ENCODE results near the gene FOXO3. TPM values are rescaled to one million over a fixed set of nuclear protein-coding genes. Genes with fewer than 3 reads are reported as not detected.
"Not testable (repeated sequence)": the region's sequence is repeated elsewhere in the genome, so short reads cannot be mapped to it uniquely, and the experiment has no call there.

The FOXO3 gene
- total and polyA plus RNA-seq, 2 donors from 2014 or later: 9.4 to 76.1 TPM

DNA sequence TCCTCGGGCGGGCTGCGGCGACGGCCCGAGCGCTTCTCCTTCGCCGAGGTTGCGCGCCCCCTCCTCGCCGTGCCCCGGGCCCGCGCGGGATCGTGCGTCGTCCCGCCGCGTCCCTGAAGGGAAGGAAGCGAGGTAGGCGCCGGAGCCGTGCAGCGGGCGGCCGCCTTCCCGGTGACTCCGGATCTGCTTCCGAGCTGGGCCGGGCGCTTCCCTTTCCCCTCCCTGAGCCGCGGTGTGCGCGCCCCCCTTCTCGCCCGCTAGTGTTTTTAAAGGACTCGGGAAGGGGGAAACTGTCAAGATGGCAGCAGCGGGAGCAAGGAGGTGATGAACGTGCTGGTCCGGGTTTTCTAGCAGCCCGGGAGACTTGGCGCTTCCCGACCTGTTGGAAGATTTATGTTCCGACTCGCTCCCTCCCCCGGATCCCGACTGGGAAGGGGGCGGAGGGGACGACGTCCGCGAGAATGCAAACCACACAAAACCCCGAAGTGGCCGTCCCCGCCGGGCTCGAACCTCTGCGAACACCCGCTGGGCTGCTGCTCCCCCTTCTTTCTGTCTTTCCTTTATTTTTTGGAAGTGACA, 744 bp upstream of the FOXO3 start:
- DNase-seq: peak; percentile 93 to 97 (median 95)
- Histone ChIP-seq H3K9me3 (ENCODE audit: control insufficient read depth in 2 of 3, insufficient read depth in 1 of 3, low read length in 3 of 3) (no peaks in the 10 kb centered on the region), H3K9ac (ENCODE audit: low read length in 3 of 3) (peak overlapping the region; percentile 51 to 91 (median 79)), H3K27ac (ENCODE audit: low read depth in 2 of 2, low read length in 2 of 2) (peak overlapping the region; percentile 98), H3K4me1 (ENCODE audit: control insufficient read depth in 2 of 3, insufficient read depth in 2 of 3, low read depth in 1 of 3, low read length in 3 of 3) (peaks cover 0 to 12% (median 12%) of the 10 kb centered on the region in 3 donors), H3K27me3 (ENCODE audit: control insufficient read depth, insufficient read depth, low read length) (no peaks in the 10 kb centered on the region), H3K4me3 (ENCODE audit: low read length in 3 of 3) (peak overlapping the region; percentile 67 to 87 (median 85)), H3K36me3 (ENCODE audit: control insufficient read depth in 2 of 3, insufficient read depth in 3 of 3, low read length in 3 of 3) (no peaks in the 10 kb centered on the region)
- TF ChIP-seq, protein P1, sequence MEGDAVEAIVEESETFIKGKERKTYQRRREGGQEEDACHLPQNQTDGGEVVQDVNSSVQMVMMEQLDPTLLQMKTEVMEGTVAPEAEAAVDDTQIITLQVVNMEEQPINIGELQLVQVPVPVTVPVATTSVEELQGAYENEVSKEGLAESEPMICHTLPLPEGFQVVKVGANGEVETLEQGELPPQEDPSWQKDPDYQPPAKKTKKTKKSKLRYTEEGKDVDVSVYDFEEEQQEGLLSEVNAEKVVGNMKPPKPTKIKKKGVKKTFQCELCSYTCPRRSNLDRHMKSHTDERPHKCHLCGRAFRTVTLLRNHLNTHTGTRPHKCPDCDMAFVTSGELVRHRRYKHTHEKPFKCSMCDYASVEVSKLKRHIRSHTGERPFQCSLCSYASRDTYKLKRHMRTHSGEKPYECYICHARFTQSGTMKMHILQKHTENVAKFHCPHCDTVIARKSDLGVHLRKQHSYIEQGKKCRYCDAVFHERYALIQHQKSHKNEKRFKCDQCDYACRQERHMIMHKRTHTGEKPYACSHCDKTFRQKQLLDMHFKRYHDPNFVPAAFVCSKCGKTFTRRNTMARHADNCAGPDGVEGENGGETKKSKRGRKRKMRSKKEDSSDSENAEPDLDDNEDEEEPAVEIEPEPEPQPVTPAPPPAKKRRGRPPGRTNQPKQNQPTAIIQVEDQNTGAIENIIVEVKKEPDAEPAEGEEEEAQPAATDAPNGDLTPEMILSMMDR (IDR thresholded peaks at IDR 0.05; ENCODE audit: borderline replicate concordance, extremely low read depth, insufficient read depth): no peak
- no peak for FAIRE-seq
- intact Hi-C loops (cut with DNase I): loop anchor here (10.0 kb wide), 1 partner anchor 225 kb away; no protein-coding TSS in a partner anchor

DNA sequence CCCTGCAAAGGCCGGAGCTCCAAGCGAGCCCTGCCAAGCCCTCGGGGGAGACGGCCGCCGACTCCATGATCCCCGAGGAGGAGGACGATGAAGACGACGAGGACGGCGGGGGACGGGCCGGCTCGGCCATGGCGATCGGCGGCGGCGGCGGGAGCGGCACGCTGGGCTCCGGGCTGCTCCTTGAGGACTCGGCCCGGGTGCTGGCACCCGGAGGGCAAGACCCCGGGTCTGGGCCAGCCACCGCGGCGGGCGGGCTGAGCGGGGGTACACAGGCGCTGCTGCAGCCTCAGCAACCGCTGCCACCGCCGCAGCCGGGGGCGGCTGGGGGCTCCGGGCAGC, 561 bp downstream of the FOXO3 start:
- intact Hi-C loops (cut with DNase I); H3K9me3 ChIP-seq (ENCODE audit: control insufficient read depth in 2 of 3, insufficient read depth in 1 of 3, low read length in 3 of 3); H3K27me3 ChIP-seq (ENCODE audit: control insufficient read depth, insufficient read depth, low read length); H3K36me3 ChIP-seq (ENCODE audit: control insufficient read depth in 2 of 3, insufficient read depth in 3 of 3, low read length in 3 of 3); FAIRE-seq: not testable (repeated sequence)
- peak overlapping the region; percentile 98 for H3K27ac ChIP-seq (ENCODE audit: low read depth in 2 of 2, low read length in 2 of 2)
- peak in 1 of 5 donors; percentile 53 for DNase-seq
- peak overlapping the region in 1 of 3 donors; percentile 89 for H3K9ac ChIP-seq (ENCODE audit: low read length in 3 of 3)
- H3K4me1 ChIP-seq (ENCODE audit: control insufficient read depth in 2 of 3, insufficient read depth in 2 of 3, low read depth in 1 of 3, low read length in 3 of 3): peaks cover 0 to 24% (median 18%) of the 10 kb centered on the region in 3 donors
- H3K4me3 ChIP-seq (ENCODE audit: low read length in 3 of 3): peak overlapping the region in 2 of 3 donors; percentile 84 to 90

DNA sequence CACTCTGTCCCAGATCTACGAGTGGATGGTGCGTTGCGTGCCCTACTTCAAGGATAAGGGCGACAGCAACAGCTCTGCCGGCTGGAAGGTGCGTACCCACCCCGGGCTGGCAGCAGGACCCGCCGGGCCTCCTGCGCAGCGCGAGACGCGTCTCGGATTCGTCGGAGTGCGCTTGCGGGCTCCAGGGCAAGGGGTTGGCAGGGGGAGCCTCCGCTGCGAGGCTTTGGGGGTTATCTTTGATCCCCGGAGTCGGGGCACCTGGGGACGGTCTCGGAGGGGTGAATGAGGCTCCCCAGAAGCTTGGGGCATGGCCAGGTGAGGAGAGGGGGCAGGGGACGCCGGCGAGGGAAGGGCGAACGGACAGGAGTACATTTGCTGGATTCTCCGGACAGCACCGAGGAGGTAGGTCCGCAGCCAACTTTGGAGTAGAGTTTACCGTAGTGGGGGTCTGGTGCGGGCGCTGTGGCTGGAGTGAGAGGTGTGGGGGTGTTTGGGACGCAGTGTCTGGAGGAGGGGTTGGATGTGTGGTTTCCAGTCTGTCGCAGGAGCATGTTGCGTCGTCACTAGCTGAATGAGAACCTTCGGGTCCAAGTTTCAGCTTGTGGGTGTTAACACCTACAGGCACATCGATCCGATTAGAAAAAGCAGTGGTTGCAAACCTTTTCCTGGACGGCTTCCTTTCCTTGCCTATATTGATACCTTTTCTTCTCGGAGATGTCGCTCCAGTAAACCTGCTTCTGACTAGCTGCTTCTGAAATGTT, 1.2 kb downstream of the FOXO3 start:
- no peak for FAIRE-seq
- no peaks in the 10 kb centered on the region for H3K36me3 ChIP-seq (ENCODE audit: control insufficient read depth in 2 of 3, insufficient read depth in 3 of 3, low read length in 3 of 3)
- peaks cover 0 to 30% (median 22%) of the 10 kb centered on the region in 3 donors for H3K4me1 ChIP-seq (ENCODE audit: control insufficient read depth in 2 of 3, insufficient read depth in 2 of 3, low read depth in 1 of 3, low read length in 3 of 3)
- peak overlapping the region; percentile 30 to 98 for H3K27ac ChIP-seq (ENCODE audit: low read depth in 2 of 2, low read length in 2 of 2)
- peak; percentile 34 to 81 (median 53) for DNase-seq
- TF ChIP-seq, protein P1 (IDR thresholded peaks at IDR 0.05; ENCODE audit: borderline replicate concordance, extremely low read depth, insufficient read depth): no peak
- no peaks in the 10 kb centered on the region for H3K27me3 ChIP-seq (ENCODE audit: control insufficient read depth, insufficient read depth, low read length)
- peak overlapping the region; percentile 61 to 89 (median 70) for H3K9ac ChIP-seq (ENCODE audit: low read length in 3 of 3)
- intact Hi-C loops (cut with DNase I): no loop called here
- no peaks in the 10 kb centered on the region for H3K9me3 ChIP-seq (ENCODE audit: control insufficient read depth in 2 of 3, insufficient read depth in 1 of 3, low read length in 3 of 3)
- H3K4me3 ChIP-seq (ENCODE audit: low read length in 3 of 3): peak overlapping the region; percentile 77 to 90 (median 84)

DNA sequence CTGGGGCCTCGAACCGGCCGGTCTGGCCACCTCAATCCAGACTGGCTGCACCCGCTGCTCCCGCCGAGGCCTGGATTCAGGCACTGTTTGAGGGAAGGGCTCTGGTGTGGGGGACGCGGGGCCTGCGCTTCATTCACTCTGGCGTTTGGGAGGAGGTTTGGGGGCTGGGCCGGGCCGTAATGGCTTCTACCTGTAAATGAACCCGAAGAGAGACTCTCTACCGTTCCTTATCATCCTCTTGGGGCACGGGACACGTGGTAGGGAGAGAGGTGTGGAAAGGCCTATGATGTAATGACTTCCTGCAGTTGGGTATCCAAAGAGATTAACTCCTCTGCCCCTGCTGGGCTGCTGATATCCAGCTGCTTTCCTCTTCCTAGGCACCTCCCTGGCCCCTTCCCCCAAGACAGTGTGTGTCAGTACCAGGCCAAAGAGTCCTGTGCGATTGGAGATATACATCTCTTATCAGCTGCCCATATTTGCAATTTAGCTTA, 1.8 kb downstream of the FOXO3 start:
- Histone ChIP-seq H3K36me3 (ENCODE audit: control insufficient read depth in 2 of 3, insufficient read depth in 3 of 3, low read length in 3 of 3) (peaks cover 0 to 5% (median 0%) of the 10 kb centered on the region in 3 donors), H3K27me3 (ENCODE audit: control insufficient read depth, insufficient read depth, low read length) (no peaks in the 10 kb centered on the region), H3K9me3 (ENCODE audit: control insufficient read depth in 2 of 3, insufficient read depth in 1 of 3, low read length in 3 of 3) (no peaks in the 10 kb centered on the region), H3K9ac (ENCODE audit: low read length in 3 of 3) (peak overlapping the region in 1 of 3 donors; percentile 89), H3K4me3 (ENCODE audit: low read length in 3 of 3) (peak overlapping the region; percentile 77 to 90 (median 84)), H3K4me1 (ENCODE audit: control insufficient read depth in 2 of 3, insufficient read depth in 2 of 3, low read depth in 1 of 3, low read length in 3 of 3) (peaks cover 0 to 27% (median 19%) of the 10 kb centered on the region in 3 donors), H3K27ac (ENCODE audit: low read depth in 2 of 2, low read length in 2 of 2) (peak overlapping the region; percentile 30 to 98)
- no peak for FAIRE-seq
- DNase-seq: peak; percentile 62 to 89 (median 82)
- intact Hi-C loops (cut with DNase I): no loop called here
- TF ChIP-seq, protein P1 (IDR thresholded peaks at IDR 0.05; ENCODE audit: borderline replicate concordance, extremely low read depth, insufficient read depth): no peak
